ENCODE measurements around the gene FAM237A. TPM values are rescaled to one million over a fixed set of nuclear protein-coding genes. Genes with fewer than 3 reads are reported as not detected.

The FAM237A gene
- polyA plus RNA-seq, 1 of the 3 experiments (the other 2 are of a cell fraction) = not detected

DNA sequence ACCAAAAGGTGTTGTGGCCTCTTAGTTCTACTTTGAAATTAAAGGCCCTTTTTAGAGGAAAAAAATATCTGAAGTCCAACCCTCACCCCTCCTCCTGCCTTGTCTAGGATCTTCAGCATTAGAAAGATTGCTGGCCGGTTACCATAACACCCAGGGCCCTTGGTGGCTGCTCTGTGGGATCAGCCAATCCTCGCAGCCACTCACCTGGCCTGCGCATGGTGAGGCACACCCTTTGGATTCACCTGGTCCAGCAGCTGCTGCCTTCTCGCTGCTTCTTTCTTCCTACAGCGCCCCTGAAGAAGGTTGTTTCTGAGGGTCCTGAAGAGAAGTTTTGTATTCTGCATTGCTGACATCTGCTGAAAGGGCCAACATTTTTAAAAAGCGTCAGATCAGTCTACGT lies 50.7 kb downstream of the FAM237A start:
- Histone ChIP-seq H3K27me3 (ENCODE audit: insufficient read depth) (no peaks in the 10 kb centered on the region), H3K9me2 (no peaks in the 10 kb centered on the region), H3K9me3 (no peaks in the 10 kb centered on the region), H3K36me3 (replicated peaks in 1 of 2; ENCODE audit: control insufficient read depth in 1 of 2, insufficient read depth in 2 of 2, low read length in 1 of 2) (no peaks in the 10 kb centered on the region), H3K27ac (ENCODE audit: low read depth in 2 of 2, low read length in 1 of 2) (no peak overlapping the region), H3K9ac (no peak overlapping the region), H2AFZ (ENCODE audit: low read depth) (no peak overlapping the region), H4K20me1 (ENCODE audit: insufficient read depth) (no peaks in the 10 kb centered on the region), H3K4me3 (ENCODE audit: low read depth in 2 of 2, low read length in 1 of 2) (no peak overlapping the region), H3F3A (replicated peaks; ENCODE audit: insufficient read depth) (no peaks in the 10 kb centered on the region), H3K4me2 (no peak overlapping the region), H3K4me1 (ENCODE audit: control insufficient read depth in 1 of 2, insufficient read depth in 2 of 2, low read depth in 1 of 2, low read length in 1 of 2) (no peaks in the 10 kb centered on the region), H3K79me2 (ENCODE audit: insufficient read depth) (no peaks in the 10 kb centered on the region)
- ChIA-PET CTCF (interaction anchor here (0.7 kb wide), 1 partner anchor 90 kb away, joined by 3 read pairs; no protein-coding TSS in a partner anchor), POLR2A (no interaction called here)
- 55% methylated on average over 7 of the region's 7 CpGs for WGBS (ENCODE audit: low lambda C conversion rate)
- TF ChIP-seq ELF1 (IDR thresholded peaks at IDR 0.05) = no peak
- DNase-seq = no peak

DNA sequence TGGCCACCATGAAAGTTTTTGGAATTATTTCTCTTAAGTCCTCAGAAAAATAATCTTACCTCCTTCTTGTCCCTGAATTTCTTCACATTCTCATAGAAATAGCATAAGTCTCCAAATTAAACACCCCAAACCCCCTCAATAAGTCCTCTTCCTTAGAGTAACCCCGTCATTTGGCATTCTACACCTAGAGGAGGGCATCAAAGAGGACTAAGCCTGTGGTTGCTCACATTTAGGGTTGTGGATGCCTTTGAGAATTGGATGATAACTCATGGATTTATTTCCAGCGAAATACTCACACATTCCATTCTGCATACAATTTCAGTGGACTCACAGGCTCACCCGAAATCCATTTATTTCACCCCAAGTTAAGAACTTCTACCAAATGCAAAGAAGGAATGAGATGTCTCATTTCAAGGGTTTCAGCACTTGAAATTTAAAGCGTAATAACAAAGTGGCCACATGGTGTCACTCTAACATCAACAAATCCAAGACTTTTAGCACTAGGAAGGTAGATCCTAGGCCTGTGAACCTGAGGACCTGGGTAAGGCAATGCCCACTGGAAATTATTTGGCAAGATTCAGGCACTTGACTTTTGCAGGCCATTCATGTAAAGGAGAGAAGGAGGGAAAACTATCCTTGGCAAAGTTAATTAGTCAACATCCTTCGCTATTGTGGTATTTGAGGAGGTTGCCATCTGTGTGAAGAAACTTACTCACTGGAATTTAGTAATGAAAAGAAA lies 51.3 kb downstream of the FAM237A start:
- no peaks in the 10 kb centered on the region for H3K4me1 ChIP-seq (ENCODE audit: control insufficient read depth in 1 of 2, insufficient read depth in 2 of 2, low read depth in 1 of 2, low read length in 1 of 2)
- H3K36me3 ChIP-seq (replicated peaks in 1 of 2; ENCODE audit: control insufficient read depth in 1 of 2, insufficient read depth in 2 of 2, low read length in 1 of 2) = no peaks in the 10 kb centered on the region
- H3K9me2 ChIP-seq = no peaks in the 10 kb centered on the region
- TF ChIP-seq, protein P1, sequence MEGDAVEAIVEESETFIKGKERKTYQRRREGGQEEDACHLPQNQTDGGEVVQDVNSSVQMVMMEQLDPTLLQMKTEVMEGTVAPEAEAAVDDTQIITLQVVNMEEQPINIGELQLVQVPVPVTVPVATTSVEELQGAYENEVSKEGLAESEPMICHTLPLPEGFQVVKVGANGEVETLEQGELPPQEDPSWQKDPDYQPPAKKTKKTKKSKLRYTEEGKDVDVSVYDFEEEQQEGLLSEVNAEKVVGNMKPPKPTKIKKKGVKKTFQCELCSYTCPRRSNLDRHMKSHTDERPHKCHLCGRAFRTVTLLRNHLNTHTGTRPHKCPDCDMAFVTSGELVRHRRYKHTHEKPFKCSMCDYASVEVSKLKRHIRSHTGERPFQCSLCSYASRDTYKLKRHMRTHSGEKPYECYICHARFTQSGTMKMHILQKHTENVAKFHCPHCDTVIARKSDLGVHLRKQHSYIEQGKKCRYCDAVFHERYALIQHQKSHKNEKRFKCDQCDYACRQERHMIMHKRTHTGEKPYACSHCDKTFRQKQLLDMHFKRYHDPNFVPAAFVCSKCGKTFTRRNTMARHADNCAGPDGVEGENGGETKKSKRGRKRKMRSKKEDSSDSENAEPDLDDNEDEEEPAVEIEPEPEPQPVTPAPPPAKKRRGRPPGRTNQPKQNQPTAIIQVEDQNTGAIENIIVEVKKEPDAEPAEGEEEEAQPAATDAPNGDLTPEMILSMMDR (IDR thresholded peaks at IDR 0.05) = peak; percentile 77
- TF ChIP-seq TAF1 (IDR thresholded peaks at IDR 0.05; ENCODE audit: borderline replicate concordance, low read depth, low read length) (no peak), SMC3 (IDR thresholded peaks at IDR 0.05; ENCODE audit: low read depth, low read length) (peak; percentile 61), RAD21 (IDR thresholded peaks at IDR 0.05; ENCODE audit: low read length) (peak; percentile 94)
- 18% methylated on average over 5 of the region's 5 CpGs for WGBS (ENCODE audit: low lambda C conversion rate)
- no peak overlapping the region for H3K4me2 ChIP-seq
- H4K20me1 ChIP-seq (ENCODE audit: insufficient read depth) = no peaks in the 10 kb centered on the region
- no peak overlapping the region for H3K27ac ChIP-seq (ENCODE audit: low read depth in 2 of 2, low read length in 1 of 2)
- no peaks in the 10 kb centered on the region for H3F3A ChIP-seq (replicated peaks; ENCODE audit: insufficient read depth)
- no peak overlapping the region; a peak in 1 of 4 replicates for H3K4me3 ChIP-seq (ENCODE audit: low read depth in 2 of 2, low read length in 1 of 2)
- no peak overlapping the region for H3K9ac ChIP-seq
- DNase-seq = peak; percentile 59
- CTCF ChIA-PET = interaction anchor here (0.7 to 5.4 kb wide), 8 partner anchors 11 to 1033 kb away, joined by 3 to 58 read pairs (median 6); no protein-coding TSS in a partner anchor
- H3K79me2 ChIP-seq (ENCODE audit: insufficient read depth) = no peaks in the 10 kb centered on the region
- no peaks in the 10 kb centered on the region for H3K9me3 ChIP-seq
- POLR2A ChIA-PET = no interaction called here
- H2AFZ ChIP-seq (ENCODE audit: low read depth) = no peak overlapping the region
- H3K27me3 ChIP-seq (ENCODE audit: insufficient read depth) = no peaks in the 10 kb centered on the region; the same call in 1 of the 2 replicates

GRCh38 chr2:206696910-206697309 lies 54.6 kb downstream of the FAM237A start:
- no peak overlapping the region for H2AFZ ChIP-seq (ENCODE audit: low read depth)
- H3K36me3 ChIP-seq (replicated peaks in 1 of 2; ENCODE audit: control insufficient read depth in 1 of 2, insufficient read depth in 2 of 2, low read length in 1 of 2) = no peaks in the 10 kb centered on the region
- H3K4me2 ChIP-seq = no peak overlapping the region
- H4K20me1 ChIP-seq (ENCODE audit: insufficient read depth) = no peaks in the 10 kb centered on the region
- no peaks in the 10 kb centered on the region for H3F3A ChIP-seq (replicated peaks; ENCODE audit: insufficient read depth)
- H3K4me3 ChIP-seq (ENCODE audit: low read depth in 2 of 2, low read length in 1 of 2) = no peak overlapping the region
- TF ChIP-seq GABPA (IDR thresholded peaks at IDR 0.05; ENCODE audit: low read depth) = no peak
- TF ChIP-seq EP300 (IDR thresholded peaks at IDR 0.05; ENCODE audit: borderline replicate concordance in 1 of 2, low read depth in 1 of 2, low read length in 1 of 2) = no peak
- TF ChIP-seq SIN3A (IDR thresholded peaks at IDR 0.05; ENCODE audit: borderline replicate concordance, low read depth, low read length) = no peak
- no peak for TF ChIP-seq RFX5 (IDR thresholded peaks at IDR 0.05; ENCODE audit: low read length)
- TF ChIP-seq TEAD4 (IDR thresholded peaks at IDR 0.05; ENCODE audit: borderline replicate concordance, insufficient read depth) = no peak
- TF ChIP-seq IRF3 (IDR thresholded peaks at IDR 0.05; ENCODE audit: low read depth, low read length) = no peak
- TF ChIP-seq YY1 (IDR thresholded peaks at IDR 0.05; ENCODE audit: low read depth) = no peak
- TF ChIP-seq USF1 (IDR thresholded peaks at IDR 0.05; ENCODE audit: borderline replicate concordance, low read depth) = no peak
- TF ChIP-seq, protein P2, sequence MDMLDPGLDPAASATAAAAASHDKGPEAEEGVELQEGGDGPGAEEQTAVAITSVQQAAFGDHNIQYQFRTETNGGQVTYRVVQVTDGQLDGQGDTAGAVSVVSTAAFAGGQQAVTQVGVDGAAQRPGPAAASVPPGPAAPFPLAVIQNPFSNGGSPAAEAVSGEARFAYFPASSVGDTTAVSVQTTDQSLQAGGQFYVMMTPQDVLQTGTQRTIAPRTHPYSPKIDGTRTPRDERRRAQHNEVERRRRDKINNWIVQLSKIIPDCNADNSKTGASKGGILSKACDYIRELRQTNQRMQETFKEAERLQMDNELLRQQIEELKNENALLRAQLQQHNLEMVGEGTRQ (IDR thresholded peaks at IDR 0.05; ENCODE audit: borderline replicate concordance, low read depth, low read length) = no peak
- no peak for TF ChIP-seq FOXJ3 (CRISPR knock-in tag; IDR thresholded peaks at IDR 0.05)
- no peak for TF ChIP-seq JUND (IDR thresholded peaks at IDR 0.05)
- no peak for TF ChIP-seq FOXM1 (IDR thresholded peaks at IDR 0.05; ENCODE audit: low read depth)
- no peak overlapping the region for H3K27ac ChIP-seq (ENCODE audit: low read depth in 2 of 2, low read length in 1 of 2)
- no peak overlapping the region for H3K9ac ChIP-seq
- H3K4me1 ChIP-seq (ENCODE audit: control insufficient read depth in 1 of 2, insufficient read depth in 2 of 2, low read depth in 1 of 2, low read length in 1 of 2) = no peaks in the 10 kb centered on the region
- H3K9me3 ChIP-seq = no peaks in the 10 kb centered on the region
- POLR2A ChIA-PET = no interaction called here
- no peaks in the 10 kb centered on the region for H3K9me2 ChIP-seq
- H3K27me3 ChIP-seq (ENCODE audit: insufficient read depth) = no peaks in the 10 kb centered on the region; the same call in 1 of the 2 replicates
- CTCF ChIA-PET = interaction anchor here (1.7 to 5.4 kb wide), 2 partner anchors 86 to 285 kb away, joined by 4 to 58 read pairs; no protein-coding TSS in a partner anchor
- H3K79me2 ChIP-seq (ENCODE audit: insufficient read depth) = no peaks in the 10 kb centered on the region
- DNase-seq = no peak

Data from SK-N-SH (cell line).